Cerebellar nuclear complex (tissue), 1 donor: ENCODE measurements around the gene FSTL4.
"Not testable (repeated sequence)": the region's sequence is repeated elsewhere in the genome, so short reads cannot be mapped to it uniquely, and the experiment has no call there.

Experiments used
- DNase-seq, 2 experiments: peaks; one replicate each; lab custom pipeline; 2025; lab: John Stamatoyannopoulos, UW

FSTL4 gene

DNA sequence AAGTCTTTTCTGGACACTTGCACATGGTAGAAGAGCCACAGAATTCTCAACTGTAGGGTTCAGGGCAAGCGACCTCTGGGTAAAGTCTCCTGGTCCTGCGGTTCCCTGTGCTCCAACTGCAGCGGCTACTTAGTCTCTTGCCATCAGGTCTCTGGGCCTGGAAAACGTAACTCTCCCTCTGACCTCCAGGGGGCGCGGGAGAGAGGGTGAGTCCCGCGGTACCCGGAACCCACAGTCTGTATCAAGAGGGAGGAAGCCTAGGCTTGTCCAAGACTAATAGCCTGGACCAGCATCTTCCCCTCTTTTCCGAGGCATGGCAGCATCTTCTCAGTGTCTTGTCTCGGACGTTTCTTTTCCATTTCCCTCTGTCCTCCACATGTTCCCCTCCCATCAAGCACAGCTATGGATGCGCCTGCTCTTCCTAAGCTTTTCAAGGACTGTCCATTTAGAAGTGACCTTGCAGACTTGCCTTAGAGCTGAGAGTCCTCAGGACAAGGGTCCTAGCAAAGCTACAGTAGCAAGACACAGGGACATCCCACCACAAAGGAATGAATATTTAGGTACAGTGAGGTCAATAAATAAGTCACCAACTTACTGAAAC, 59.3 kb downstream of the FSTL4 start:
- DNase-seq, result no peak

DNA sequence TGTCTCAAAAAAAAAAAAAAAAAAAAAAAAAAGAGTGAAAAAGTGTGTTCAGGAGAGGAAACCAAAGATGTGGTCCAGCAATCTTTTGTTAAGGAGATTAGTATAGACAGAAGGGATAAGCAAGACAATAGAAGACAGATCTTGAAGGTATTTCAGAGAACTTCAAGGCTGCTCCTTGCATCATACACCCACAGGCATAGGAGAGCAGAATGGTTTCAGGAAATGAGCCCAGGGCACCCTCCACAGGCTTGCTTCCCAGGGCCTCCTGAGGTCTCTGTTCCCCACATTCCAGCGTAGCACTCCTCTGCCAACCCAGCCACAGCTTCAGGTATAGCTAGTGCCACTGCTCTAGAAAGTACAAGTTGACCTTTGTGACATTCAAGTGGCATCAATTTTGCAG, 65.8 kb downstream of the FSTL4 start:
- no peak for DNase-seq

DNA sequence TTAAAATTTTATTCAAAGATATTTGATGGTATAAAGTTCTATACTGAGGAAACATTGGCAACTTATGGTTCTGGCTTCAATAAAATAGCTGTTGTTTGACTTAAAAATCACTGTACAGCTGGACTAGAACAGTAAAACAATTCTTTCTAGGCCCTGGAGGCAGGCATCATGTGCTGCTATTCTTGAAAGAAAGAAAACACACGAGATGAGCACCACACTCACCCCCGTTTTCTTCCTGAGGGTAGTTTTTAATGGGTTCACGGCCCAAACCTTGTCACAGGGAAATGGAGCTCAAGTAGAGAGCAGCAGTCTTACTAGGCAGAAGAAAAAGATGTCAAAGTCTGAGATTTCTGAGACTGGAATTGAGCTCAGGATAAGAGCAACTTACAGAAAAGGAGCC, 68.0 kb downstream of the FSTL4 start:
- DNase-seq, result no peak

DNA sequence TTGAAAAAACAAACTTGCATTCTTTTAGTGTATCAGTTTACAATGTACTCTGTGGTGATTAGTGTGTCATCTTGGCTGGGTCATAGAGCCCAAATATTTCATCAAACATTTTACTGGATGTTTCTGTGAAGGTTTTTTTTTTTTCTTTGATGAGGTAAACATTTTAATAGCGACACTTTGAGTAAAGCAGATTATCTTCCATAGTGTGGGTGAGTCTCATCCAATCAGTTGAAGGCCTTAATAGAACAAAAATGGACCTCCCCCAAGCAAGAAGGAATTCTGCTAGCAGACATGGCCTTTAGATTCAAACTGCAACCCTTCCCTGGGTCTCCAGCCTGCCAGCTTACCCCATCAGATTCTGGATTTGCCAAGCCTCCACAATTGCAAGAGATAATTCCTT, 72.5 kb downstream of the FSTL4 start:
- DNase-seq, result no peak

DNA sequence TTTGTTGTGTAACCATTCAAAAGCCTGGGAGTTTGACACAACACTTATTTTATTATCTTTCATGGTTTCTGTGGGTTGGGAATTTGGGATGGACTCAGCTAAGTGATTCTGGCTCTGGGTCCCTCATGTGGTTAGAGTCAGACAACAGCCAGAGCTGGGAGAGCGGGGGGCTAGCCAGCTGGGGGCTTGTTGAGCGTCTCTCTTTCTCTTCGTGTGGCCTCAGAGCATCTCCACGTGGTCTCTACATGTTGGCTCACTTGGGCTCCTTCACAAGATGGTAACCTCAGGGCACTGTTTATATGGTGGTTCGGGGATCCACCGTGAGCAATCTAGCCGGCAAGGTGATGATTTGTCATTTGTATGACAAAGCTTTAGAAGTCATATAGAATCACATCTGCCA, 73.6 kb downstream of the FSTL4 start:
- DNase-seq, result no peak

DNA sequence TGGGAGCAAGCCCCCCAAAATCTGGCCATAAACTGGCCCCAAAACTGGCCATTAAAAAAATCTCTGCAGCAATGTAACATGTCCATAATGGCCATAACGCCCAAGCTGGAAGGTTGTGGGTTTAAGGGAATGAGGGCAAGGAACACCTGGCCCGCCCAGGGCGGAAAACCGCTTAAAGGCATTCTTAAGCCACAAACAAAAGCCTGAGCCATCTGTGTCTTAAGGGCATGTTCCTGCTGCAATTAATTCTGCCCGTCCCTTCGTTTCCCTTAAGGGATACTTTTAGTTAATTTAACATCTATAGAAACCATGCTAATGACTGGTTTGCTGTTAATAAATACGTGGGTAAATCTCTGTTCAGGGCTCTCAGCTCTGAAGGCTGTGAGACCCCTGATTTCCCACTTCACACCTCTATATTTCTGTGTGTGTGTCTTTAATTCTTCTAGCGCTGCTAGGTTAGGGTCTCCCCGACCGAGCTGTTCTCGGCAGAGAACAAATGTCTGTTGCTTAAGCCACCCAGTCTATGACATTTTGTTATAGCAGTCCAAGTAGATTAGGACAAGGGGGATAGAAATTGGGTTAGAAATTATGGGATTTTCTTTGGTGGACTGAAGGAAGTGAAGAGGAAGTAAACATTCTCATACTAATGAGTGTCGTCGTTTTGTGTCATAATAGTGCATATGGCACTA, 77.0 kb downstream of the FSTL4 start:
- not testable (repeated sequence) for DNase-seq

DNA sequence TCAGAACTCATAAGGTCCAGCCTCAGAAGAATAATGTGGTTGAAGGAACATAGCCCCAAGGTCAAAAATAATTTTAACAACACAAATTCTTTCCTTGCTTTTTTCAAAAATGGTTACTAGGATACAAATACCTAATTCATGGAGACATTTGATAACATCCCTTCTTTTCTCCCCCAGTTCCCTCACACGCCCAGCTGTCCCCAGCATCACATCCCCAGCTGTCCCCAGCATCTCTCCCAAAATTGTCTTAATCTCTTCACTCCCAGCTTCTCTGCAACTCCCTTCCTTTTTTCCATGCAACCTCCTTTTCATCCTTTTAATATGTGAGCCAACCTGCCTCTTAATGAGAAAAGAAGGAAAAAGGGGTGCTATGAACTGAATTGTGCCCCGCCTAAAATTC, 77.8 kb downstream of the FSTL4 start:
- no peak for DNase-seq

DNA sequence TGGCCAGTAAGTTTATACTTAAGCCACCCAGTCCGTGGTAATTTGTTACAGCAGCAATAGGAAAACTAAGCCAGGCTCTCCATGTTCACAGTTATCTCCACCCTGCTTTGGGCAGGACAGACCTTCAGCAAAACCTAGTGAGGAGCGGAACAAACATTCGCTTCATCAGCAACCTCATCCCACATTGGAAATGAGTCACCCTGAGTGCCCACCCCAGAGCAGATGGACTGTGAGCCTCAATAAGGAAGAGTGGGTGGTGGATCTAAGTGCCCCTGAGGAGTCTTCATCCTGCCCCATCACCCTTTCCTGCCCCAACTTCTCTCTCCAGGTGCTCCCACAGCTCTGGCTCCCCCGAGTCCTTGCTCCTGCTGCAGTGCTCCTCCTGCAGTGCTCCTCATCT, 78.8 kb downstream of the FSTL4 start:
- DNase-seq, result no peak

DNA sequence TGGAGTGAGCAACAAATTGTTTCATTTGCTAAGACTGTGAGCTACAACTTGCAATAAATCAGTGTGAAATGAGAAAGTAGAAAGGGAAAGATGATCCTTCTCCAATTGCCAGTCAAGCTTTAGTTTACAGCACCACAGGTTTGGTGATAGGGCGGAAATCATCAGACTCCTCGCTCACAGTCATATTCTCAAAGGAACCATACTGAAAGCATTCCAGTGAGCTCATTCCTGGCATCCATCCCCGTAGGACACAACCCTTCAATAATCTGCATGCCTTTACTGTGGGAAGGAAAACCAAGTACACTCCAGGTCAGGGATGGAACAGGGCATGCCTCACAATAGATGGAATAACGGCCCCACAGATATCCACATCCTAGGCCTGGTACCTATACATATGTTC, 80.7 kb downstream of the FSTL4 start:
- DNase-seq, result no peak

DNA sequence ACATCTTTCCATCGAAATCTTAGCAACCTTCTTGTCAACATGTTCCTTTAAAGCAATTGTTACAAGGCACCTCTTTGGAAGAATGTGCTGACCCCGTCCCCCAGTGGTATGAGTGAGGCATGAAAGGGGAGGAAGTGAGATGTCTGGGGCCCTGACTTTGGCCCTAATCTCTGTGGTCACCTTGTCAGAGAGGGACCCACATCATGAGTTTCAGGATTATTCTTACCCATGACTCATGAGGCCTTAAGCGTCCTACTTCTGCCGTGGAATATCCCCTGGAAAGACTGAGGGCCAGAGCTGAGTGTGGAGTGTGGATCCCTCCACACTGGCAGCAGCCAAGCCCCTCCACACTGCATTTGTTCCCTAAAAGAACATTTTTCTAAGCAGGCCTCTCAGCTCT, 81.2 kb downstream of the FSTL4 start:
- no peak for DNase-seq

DNA sequence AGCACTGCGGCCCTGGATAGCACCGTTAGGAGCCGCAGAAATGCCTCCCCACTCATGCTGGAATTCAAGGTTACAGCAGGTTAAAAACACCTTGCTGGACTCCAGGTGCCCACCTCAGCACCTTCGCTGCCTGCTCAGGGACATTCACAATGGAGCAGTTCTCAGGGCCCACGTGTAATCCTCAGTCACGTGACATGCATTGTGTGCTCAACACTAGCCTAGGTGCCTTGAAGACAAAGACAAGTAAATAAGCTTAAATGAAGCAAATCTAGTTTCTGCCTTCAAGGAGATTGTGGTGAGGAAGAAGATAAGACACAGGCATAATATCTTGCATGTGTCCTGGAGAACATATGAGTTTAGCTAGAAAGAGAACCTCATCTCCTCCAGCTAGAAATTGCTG, 82.1 kb downstream of the FSTL4 start:
- no peak for DNase-seq

DNA sequence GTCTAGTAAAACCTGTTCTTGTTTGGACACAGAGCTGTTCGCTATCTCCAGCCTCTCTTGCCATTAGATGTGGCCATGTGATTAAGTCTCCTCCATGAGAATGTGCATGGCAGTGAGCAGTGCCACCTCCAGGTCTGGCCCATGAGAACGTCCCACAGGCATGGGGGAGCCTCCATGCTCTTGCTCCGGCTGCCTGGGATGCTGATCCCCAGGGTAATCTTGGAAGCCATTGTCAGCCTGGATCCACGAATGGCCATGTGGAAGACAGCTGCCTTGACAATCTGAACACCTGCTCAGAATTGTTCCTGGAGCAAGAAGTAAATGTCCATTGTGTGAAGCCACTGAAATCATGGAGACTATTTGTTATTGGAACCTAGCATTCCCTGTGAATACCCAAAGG, 83.5 kb downstream of the FSTL4 start:
- DNase-seq, result no peak

DNA sequence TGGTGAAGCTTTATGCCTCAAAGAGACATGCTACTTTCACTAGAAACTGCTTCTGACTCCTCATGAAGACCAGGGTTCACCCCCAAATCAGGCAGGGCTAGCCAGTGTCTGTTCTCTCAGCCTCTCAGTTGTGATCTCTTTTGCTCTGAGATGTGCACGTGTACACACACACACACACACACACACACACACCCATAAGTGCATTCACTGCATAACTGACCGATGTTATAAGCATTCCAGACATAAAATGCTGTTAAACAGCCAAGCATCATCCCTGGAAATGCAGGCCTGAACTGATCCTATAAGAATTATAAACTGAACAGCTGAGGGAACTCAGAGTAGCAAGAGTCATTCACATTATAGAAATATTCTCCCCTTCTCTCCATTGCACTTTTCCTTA, 85.0 kb downstream of the FSTL4 start:
- DNase-seq, result no peak

DNA sequence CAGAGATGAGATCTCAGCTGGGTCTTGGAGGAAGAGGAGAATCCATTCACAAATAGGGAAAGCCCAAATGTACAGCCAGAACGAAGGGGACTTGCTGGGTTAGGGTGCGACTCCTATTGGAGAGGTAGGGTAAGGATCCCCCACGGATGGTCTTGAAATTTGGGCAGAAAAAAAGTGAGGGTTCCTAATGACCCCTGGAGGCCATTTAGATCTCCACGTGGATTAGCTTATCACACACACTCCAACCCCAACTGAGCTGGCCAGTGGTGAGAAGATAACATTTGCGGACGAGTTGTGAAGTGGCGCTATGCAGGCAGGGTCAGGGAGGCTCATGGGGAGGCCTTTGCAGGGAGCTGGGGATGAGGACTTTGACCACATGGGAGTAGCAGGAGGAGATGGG, 86.0 kb downstream of the FSTL4 start:
- DNase-seq, result no peak

DNA sequence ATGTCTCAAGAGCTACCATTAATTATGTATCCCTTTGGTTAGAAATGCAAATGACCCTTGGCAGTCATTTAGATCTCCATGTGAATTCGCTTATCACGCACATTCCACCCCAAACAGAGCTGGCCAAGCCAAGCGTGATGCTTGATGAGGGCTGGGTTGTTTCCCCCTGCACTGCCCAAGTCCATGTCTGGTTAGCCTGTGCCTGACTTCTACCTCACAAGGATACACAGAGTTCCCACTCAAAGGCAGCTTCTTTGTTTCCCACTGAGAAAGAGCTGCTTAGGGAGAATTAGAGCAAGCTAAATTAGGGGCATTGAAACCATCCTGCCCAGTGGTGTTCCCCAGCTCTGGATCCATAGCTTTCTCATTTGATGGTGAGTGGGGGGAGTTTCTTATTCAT, 87.2 kb downstream of the FSTL4 start:
- no peak for DNase-seq

DNA sequence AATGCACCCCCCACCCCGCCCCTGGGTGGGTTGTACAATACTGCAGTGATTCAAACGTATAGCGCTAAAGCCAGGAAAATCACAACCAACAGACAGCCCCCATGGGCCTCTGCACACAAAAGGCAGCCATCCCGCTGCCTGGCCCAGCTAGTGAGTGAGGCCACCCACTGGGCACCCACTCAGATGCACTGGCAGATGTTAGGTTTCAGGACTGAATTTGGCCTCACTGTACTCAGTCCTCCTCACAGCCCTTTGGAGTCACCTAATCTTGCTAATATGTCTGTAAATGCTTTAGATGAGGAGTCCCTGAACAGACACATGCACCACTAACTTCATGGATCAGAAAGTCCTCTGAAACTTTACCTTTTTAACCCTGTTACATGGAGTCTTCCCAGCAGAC, 87.7 kb downstream of the FSTL4 start:
- no peak for DNase-seq

DNA sequence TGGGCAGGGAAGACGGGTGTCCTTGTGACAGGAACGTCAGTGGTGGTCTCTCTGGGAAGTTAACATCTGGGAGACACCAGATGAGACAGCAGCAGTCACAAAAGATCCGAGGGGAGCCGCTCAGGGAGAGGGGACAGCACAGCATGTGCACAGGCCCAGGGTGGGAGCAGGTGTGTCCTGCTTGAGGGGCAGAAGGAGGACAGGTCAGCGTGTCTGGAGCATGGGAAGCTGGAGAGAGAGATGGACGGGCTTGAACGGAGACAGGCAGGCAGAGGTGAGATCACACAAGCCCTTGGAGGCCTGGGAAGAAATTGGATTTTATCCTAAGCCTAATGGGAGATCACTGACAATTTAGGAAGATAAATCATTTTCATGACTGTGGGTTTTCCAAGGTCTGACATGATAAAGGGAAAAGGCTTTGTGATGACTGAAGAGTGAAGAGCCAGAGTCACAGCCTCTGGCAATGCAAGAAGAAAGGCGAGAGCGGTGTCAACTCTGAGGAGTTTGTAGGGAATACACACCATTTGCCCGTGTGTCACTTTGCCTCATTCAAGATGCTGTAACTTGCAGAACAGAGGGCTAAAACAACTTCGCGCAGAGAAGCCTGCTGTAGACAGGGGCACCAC, 88.3 kb downstream of the FSTL4 start:
- DNase-seq, result no peak

DNA sequence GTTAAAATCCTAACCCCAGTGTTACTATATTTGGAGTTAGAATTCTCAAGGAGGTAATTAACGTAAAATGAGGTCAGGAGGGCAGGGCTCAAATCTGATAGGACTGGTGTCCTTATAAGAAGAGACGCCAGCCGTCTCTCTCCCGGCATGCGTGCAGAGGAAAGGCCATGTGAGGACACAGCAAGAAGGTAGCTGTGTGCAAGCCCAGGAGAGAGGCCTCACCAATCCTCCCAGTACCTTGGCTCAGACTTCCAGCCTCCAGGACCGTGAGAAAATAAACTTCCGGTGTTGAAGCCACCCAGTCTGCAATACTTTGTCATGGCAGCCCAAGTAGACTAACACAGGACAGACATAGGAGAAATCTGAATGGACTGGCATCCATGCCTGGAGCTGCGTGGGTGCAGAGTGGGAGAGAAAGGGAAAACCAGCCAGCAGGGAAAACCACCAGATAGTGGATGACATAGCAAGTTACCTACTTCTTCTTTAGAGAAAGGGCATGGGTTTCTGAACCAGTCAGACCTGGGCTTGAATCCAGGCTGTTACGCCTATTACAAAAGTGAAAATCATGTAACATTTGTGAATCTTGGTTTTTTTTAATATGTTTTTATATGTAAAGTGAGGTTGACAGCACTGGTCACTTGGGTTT, 89.2 kb downstream of the FSTL4 start:
- DNase-seq, result no peak

DNA sequence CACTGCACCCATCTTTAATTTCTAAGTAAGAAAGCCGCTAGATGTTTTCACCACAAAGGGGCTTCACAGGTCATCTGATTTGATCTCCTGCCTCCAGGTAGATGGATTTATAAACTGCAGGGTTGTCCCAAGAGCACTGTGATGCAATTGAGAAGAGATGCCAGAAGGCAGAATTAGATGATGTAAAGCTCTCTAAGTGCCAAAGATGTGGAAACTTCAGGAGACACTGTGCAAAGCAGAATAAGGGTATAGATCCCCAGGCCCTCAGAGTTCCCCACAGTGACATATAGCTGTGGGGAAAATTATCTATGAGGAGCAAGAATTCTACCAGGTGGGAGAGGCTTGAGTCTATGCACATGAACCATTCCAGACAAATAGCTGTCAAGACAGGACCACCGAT, 90.5 kb downstream of the FSTL4 start:
- DNase-seq, result no peak

DNA sequence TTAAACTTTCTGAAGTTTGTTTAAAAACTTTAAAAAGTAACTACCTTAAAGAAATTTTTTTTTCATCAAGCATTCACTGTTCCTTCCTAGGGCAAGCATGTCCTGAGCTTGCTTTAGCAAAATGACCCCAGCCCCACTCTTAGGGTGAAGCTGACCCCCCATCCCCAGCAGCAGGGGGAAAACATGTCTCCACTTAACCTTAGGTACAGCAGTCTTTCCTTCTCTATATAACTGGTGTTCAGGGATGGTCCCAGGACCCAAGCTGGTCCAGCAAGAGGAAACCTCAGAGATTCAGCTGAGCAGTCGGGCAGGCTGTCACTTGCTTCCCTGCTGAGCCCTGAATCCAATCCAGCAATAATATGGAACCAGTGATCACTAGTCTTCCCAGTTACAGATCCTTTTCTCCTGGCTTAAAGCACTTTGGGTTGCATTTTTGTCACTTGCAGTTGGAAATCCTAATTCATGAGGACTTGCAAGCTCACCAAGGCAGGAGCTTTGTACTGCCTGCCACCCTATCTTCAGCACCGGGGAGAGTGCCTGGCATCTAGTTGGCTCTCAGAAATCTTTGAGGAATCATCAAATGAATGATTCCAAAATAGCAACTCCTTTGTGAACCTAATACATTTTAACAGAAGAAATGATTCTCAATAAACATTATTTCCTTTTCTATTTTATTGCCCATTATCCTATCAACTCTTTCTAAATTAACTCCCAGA, 91.2 kb downstream of the FSTL4 start:
- no peak for DNase-seq

DNA sequence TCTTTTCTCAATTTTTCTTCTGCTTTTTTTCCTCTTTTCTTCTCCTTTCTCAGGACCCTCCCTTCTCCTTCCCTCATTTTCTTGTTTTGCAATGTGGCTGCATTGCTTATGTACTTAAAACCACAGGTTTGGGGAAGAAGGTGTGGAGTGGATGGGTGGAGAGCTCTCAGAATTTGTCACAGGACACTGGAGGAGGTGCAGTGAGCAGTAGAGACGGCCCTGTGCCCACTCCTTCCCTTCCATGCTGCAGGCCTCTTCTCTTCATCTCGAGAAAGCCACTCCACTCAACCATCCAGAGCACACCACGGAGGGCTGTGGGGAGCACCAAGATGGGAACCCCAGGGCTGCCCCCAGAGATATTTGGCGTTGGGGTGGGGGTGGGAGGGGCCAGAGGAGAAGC, 92.3 kb downstream of the FSTL4 start:
- no peak for DNase-seq

DNA sequence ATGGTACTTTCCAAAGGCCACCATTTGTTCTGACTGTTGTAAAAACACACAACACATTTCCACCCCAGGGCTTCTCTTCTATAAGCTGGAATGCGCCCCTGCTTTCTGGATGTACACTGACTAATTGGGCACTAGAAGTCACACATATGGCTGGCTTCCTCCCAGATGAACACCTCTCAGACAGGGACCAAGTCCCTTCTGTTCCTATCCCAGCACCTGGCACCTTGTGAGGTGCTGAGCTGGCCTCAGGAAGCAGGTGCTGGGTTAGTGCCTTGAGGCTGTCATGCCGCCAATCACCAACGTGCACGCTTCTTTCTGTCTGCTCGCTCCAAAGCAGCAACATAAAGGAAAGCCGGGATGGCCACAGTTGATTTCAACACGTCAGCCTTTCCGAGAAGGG, 93.2 kb downstream of the FSTL4 start:
- no peak for DNase-seq

DNA sequence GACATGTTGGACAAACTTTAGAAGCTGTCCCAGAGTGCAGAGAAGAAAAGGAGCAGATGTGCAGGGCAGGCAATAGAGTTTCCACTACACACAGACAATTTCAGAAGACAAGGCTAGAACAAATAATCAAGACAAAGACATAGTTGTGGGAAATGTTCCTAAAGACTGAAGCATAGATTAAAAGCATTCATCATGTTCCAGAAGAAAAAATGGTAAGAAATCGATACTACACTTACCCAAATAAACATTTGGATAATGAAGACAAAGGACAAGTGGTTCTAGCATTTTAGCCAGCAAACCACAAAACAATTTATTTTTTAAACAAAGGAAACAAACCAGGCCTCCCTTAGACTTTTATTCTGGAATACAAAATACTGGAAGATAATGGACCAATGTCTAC, 97.9 kb downstream of the FSTL4 start:
- no peak for DNase-seq
